HuH-7.5 (cell line): ENCODE results near the gene SLC9B2.
A peak's percentile ranks its signal among the peaks of the same experiment; 100 is the strongest.
"Not testable (repeated sequence)": the region's sequence is repeated elsewhere in the genome, so short reads cannot be mapped to it uniquely, and the experiment has no call there.

ENCODE experiments used
- DNase-seq: peaks from one replicate; pipeline ENCODE4 v3.0.0; 2011; ENCODE audit warnings: low spot score

The SLC9B2 gene

GRCh38 chr4:103019308-103020124 lies 57.0 kb downstream of the SLC9B2 start, which contains the start of gene SLC9B1:
Gene SLC9B1 (minus strand): TSS chr4:103019705. CDS start chr4:102991711, 27,994 bp downstream.
- peak; percentile 35 for DNase-seq

GRCh38 chr4:103018391-103019307 lies 57.9 kb downstream of the SLC9B2 start:
- peak; percentile 8 for DNase-seq

GRCh38 chr4:103012551-103012950 lies 64.0 kb downstream of the SLC9B2 start:
- DNase-seq, result no peak

GRCh38 chr4:103012060-103012459 lies 64.5 kb downstream of the SLC9B2 start:
- no peak for DNase-seq

- no peak for DNase-seq
Measured at GRCh38 chr4:103011378-103012025, 65.1 kb downstream of the SLC9B2 start.

- no peak for DNase-seq
Measured at GRCh38 chr4:103010804-103011203, 65.8 kb downstream of the SLC9B2 start.

GRCh38 chr4:103008875-103009729 lies 67.5 kb downstream of the SLC9B2 start:
- peak; percentile 7 for DNase-seq

- no peak for DNase-seq
Measured at GRCh38 chr4:103002551-103002950, 74.0 kb downstream of the SLC9B2 start.

GRCh38 chr4:102994803-102995202 lies 81.8 kb downstream of the SLC9B2 start:
- no peak for DNase-seq

GRCh38 chr4:102993985-102994384 lies 82.6 kb downstream of the SLC9B2 start:
- not testable (repeated sequence) for DNase-seq

GRCh38 chr4:102988429-102989020 lies 88.0 kb downstream of the SLC9B2 start:
- no peak for DNase-seq

GRCh38 chr4:102981005-102981404 lies 95.6 kb downstream of the SLC9B2 start:
- no peak for DNase-seq
